Subcutaneous adipose tissue (tissue), 4 donors: Measurements from ENCODE around the gene DCLK1. TPM values are rescaled to one million over a fixed set of nuclear protein-coding genes. Genes with fewer than 3 reads are reported as not detected.

ENCODE experiments used
- CTCF ChIP-seq: fragments of 450-650 bp; IDR thresholded peaks from one replicate; pipeline ENCODE4 v1.5.1; 2016; ENCODE audit warnings: low read depth, mild to moderate bottlenecking, control low read depth, antibody characterized with exemption, moderate library complexity
- total RNA-seq, 4 donors: library from RNA; depleted of rRNA; stranded (reverse); fragments of >200 nt; gene quantifications; one replicate each; pipeline ENCODE4 v1.1.0, GENCODE V29; 2016

Gene DCLK1
- total RNA-seq, 4 donors from 2014 or later: 78.9 to 116 (median 106) TPM

DNA sequence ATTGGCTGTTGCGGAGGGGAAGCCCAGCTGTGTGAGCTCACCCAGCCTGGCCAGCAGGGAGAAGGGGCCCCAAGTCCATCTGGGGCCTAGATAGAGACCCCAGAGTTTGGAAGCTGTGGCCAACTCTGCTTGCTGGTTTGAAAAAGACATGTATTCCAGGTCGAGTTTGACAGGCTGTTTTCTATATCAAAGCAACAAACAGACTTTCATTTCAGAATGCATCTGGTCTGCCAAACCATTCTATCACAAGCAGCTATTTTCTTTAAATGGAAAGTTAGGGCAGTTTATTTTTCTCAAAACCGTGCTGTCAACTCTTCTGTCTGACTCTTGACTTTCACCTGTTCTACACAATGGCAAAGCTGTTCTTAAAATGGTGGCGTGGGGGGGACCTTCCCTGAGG lies 185.8 kb downstream of the DCLK1 start:
- no peak for TF ChIP-seq CTCF

DNA sequence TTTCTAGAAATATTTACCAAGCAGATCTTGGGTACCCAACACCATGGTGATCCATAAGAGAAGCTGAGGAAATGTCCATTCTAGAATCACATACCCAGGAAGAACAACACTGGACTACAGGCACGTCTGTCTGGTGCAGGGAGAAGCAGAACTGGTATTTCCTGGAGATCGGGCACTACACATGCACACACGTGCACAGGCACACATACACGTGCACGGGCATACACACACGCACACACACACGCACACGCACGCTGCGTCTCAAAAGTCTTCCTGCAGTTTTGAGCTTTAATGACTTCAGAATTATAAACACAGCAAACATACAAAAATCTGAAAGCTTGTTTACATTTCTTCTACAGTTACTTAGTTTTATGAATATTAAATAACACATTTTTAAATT lies 189.8 kb downstream of the DCLK1 start:
- no peak for TF ChIP-seq CTCF

DNA sequence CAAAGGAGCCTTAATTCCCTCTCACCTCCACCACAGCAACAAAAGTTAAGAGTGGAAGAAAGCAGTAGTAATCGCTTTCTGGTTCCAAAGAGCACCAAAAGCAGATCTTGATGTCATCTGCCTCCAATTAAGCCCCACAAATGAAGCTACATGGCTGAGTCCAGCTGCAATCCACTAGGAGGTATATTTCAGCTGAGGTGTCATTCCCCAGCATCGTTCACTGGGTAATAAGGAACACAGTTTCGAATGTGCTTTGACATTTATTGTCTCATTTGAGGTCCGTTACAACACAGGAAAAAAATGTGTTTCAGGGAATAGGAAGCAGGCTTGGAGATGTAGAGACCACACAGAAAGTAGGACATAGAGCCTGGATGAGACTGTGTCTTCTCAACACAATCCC lies 190.4 kb downstream of the DCLK1 start:
- TF ChIP-seq CTCF: no peak

DNA sequence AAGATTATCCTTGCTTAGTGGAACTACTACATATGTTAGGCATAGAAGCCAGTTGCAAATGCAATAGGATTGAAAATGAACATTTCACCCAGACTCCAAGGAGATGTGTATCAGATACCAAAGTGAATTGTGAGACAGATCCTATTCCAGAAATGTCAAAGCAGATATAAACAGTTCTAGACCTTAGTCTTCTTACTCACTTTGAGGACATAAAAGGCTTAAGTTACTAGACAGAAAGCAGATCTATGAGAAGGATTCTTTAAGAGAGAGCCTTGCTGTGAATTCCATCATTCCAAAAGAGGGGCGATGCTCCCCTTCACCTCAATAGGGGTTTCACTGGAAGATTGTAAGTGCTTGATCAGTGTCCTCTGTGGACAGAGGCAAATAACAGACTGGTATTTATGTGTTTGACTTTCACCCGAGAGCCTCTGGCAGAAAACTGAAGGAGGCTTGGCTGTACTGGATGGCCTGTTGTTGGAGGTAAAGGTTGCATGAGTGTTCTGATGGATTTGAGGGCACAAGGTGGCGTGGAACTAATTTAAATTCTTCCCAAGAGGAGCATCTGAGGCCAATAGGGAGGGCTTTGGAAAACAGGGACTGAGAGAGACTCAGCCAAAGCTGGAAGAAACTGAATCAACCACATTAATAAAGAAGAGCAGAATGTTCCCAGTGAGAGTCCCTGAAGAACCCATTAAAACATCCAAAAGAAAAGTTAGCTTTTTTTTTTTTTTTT lies 194.8 kb downstream of the DCLK1 start:
- TF ChIP-seq CTCF: no peak

DNA sequence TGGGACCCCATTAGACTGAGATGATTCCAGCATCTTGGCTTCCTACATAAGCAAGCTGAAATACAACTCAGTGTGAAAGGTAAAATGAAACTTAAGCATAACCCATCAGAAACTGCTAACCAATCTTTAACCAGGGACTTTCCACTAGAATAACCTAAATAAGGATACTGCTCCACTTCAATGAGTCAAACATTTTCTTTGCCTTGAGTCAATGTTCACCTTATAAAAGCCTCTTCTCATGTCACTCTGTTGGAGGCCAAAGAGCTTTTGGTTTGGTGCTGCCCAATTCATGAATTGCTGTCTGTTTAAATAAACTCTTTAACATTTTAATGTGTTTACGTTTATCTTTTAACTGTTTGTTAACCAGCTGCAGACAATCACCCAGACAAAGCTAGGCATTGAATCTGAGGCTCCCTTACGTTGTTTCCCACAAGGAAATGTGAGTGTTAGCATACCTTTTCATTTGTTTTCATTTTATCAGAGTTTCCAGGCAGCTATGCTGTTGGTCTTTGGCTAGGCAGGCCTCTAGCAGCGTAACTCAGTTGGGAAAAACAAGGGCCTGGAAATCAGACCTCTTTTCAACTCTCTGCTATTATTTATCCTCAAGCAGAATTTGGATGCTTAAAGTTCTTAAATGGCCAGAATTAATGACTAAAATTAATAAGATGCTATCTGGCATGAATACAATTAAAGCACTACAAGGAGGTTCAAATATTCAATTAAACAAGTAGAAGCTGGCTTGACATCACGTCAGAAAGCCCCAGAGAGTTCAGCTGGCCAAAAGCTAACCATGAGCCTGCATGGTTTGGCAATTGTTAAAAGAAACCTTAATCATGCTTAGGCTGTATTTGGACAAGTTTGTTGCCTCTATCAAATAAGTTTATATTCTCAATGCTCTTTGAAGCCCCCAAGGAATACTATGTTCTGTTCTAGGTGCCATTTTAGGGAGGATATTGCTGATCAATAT lies 200.2 kb downstream of the DCLK1 start:
- TF ChIP-seq CTCF: no peak

- no peak for TF ChIP-seq CTCF
Observed at GRCh38 chr13:35927567-35928021, 203.6 kb downstream of the DCLK1 start.
